GM23338 (cell line): ENCODE data around the gene EIF2A. TPM values are rescaled to one million over a fixed set of nuclear protein-coding genes. Genes with fewer than 3 reads are reported as not detected.

ENCODE experiments used
- ATAC-seq: fragments of 200-7000 bp; cut with Tn5 transposase; 3 replicates; pipeline ENCODE4 v1.9.1; 2020
- DNase-seq: peaks from one replicate; pipeline ENCODE4 v3.0.0-alpha.2; 2015; ENCODE audit warnings: low spot score
- H2AFZ ChIP-seq: fragments of 200-600 bp; sonication (generic); 2 replicates; pipeline ENCODE4 v1.8.0; 2016; ENCODE audit warnings: antibody characterized with exemption, mild to moderate bottlenecking, moderate library complexity
- H3F3A ChIP-seq: fragments of 200-600 bp; sonication (generic); replicated peaks from 2 replicates; pipeline ENCODE4 v1.8.0; 2017; ENCODE audit warnings: antibody characterized with exemption, mixed run types, low read depth
- H3K27ac ChIP-seq: fragments of 200-600 bp; sonication (generic); 2 replicates; pipeline ENCODE4 v1.6.1; 2016; ENCODE audit warnings: low read depth
- H3K27me3 ChIP-seq: fragments of 200-600 bp; sonication (generic); 2 replicates; pipeline ENCODE4 v1.8.0; 2016; ENCODE audit warnings: mild to moderate bottlenecking, mixed run types, moderate library complexity; ENCODE audit not compliant: insufficient read depth
- H3K36me3 ChIP-seq: fragments of 200-600 bp; sonication (generic); 2 replicates; pipeline ENCODE4 v1.8.0; 2016; ENCODE audit warnings: mild to moderate bottlenecking; ENCODE audit not compliant: insufficient read depth
- H3K4me1 ChIP-seq: fragments of 200-600 bp; sonication (generic); 2 replicates; pipeline ENCODE4 v1.8.0; 2016; ENCODE audit warnings: mild to moderate bottlenecking, moderate library complexity; ENCODE audit not compliant: insufficient read depth
- H3K4me2 ChIP-seq: fragments of 200-600 bp; sonication (generic); 2 replicates; pipeline ENCODE4 v1.7.1; 2017; ENCODE audit warnings: mixed run types
- H3K4me3 ChIP-seq: fragments of 200-600 bp; sonication (generic); 2 replicates; pipeline ENCODE4 v1.6.1; 2016; ENCODE audit warnings: mixed run types
- H3K79me2 ChIP-seq: fragments of 200-600 bp; sonication (generic); replicated peaks from 2 replicates; pipeline ENCODE4 v1.8.0; 2017; ENCODE audit warnings: mild to moderate bottlenecking; ENCODE audit not compliant: insufficient read depth
- H3K9me2 ChIP-seq: fragments of 200-600 bp; sonication (generic); 2 replicates; pipeline ENCODE4 v1.8.0; 2017; ENCODE audit not compliant: insufficient read depth
- H4K20me1 ChIP-seq: fragments of 200-600 bp; sonication (generic); replicated peaks from 2 replicates; pipeline ENCODE4 v1.8.0; 2017; ENCODE audit warnings: mild to moderate bottlenecking; ENCODE audit not compliant: insufficient read depth
- H3K27ac Mint-ChIP-seq: 2 replicates; pipeline ENCODE4 v1.8.0; 2020; ENCODE audit warnings: inconsistent platforms, mild to moderate bottlenecking, moderate library complexity, mixed read lengths
- H3K27me3 Mint-ChIP-seq: 3 replicates; pipeline ENCODE4 v1.8.0; 2022; ENCODE audit warnings: low read depth, mild to moderate bottlenecking, moderate library complexity, mixed read lengths, inconsistent platforms; ENCODE audit not compliant: insufficient read depth, poor library complexity
- H3K36me3 Mint-ChIP-seq: 3 replicates; pipeline ENCODE4 v1.8.0; 2021; ENCODE audit warnings: low read depth, mild to moderate bottlenecking, inconsistent platforms, moderate library complexity, mixed read lengths
- H3K4me1 Mint-ChIP-seq: 3 replicates; pipeline ENCODE4 v1.8.0; 2020; ENCODE audit warnings: mild to moderate bottlenecking, inconsistent platforms, mixed read lengths
- H3K4me3 Mint-ChIP-seq: 3 replicates; pipeline ENCODE4 v1.8.0; 2021; ENCODE audit warnings: moderate library complexity, mild to moderate bottlenecking, inconsistent platforms, mixed read lengths
- H3K9me3 Mint-ChIP-seq: 3 replicates; pipeline ENCODE4 v1.8.0; 2020; ENCODE audit warnings: moderate library complexity, mild to moderate bottlenecking, inconsistent platforms, mixed read lengths
- EZH2phosphoT487 ChIP-seq: fragments of 200-600 bp; sonication (generic); IDR thresholded peaks from one replicate; pipeline ENCODE4 v1.8.1; 2018; ENCODE audit warnings: antibody characterized with exemption; ENCODE audit not compliant: unreplicated experiment
- JUNB ChIP-seq: IDR thresholded peaks from one replicate; pipeline ENCODE4 v1.6.1; 2016; ENCODE audit warnings: antibody characterized with exemption; ENCODE audit not compliant: unreplicated experiment
- POLR2AphosphoS5 ChIP-seq: IDR thresholded peaks from 2 replicates; pipeline ENCODE4 v1.6.1; 2016; ENCODE audit warnings: antibody characterized with exemption, low read depth
- ZNF114 ChIP-seq: fragments of 250-450 bp; sonication (Bioruptor Pico); IDR thresholded peaks from 2 replicates; pipeline ENCODE4 v1.5.0; 2020; ENCODE audit warnings: mild to moderate bottlenecking, moderate library complexity
- ZNF331 ChIP-seq: fragments of 250-450 bp; sonication (Bioruptor Pico); IDR thresholded peaks from 2 replicates; pipeline ENCODE4 v1.5.0; 2020; ENCODE audit warnings: low read depth, mild to moderate bottlenecking, moderate library complexity
- polyA plus RNA-seq: library from polyadenylated mRNA; unstranded; fragments of >200 nt; fragmentation: Nextera tagmentation; extraction: Ambion mirVana; gene quantifications from 2 replicates; pipeline ENCODE4 v1.2.1, GENCODE V29; 2016
- total RNA-seq: library from RNA; depleted of rRNA; stranded (reverse); fragments of >200 nt; shearing (Covaris generic); gene quantifications from 2 replicates; pipeline ENCODE4 v1.2.3, GENCODE V29; 2014
- TF ChIP-seq, protein P1 (sequence below): fragments of 250-450 bp; sonication (Bioruptor Pico); IDR thresholded peaks from 2 replicates; pipeline ENCODE4 v1.5.0; 2020; ENCODE audit warnings: mild to moderate bottlenecking, moderate library complexity
- TF ChIP-seq, protein P2 (sequence below): IDR thresholded peaks from 2 replicates; pipeline ENCODE4 v1.6.1; 2016; ENCODE audit warnings: antibody characterized with exemption
- TF ChIP-seq, protein P3 (sequence below): IDR thresholded peaks from one replicate; pipeline ENCODE4 v1.6.1; 2018; ENCODE audit warnings: antibody characterized with exemption; ENCODE audit not compliant: unreplicated experiment

Gene EIF2A
- total and polyA plus RNA-seq, 2 experiments from 2014 or later, result 95.2 to 153 TPM

DNA sequence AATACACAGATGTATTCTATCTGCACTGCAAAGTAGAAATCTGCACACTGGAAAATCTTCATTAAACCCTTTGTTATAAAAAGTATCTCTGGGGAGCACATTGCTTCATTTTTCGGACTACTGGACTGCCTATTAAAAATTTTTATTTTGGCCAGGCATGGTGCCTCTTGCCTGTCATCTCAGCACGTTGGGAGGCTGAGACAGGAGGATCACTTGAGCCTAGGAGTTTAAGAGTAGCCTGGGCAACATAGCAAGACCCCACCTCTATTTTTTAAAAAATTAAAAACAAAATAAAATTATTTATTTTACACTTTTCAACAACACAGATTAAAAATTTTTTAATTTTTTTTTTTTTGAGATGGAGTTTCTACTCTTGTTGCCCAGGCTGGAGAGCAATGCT lies 6.3 kb upstream of the EIF2A start:
- H3K9me3 Mint-ChIP-seq, result no peaks in the 10 kb centered on the region
- no peaks in the 10 kb centered on the region for H3K9me2 ChIP-seq
- no peak overlapping the region for H3K27ac ChIP-seq
- H3K79me2 ChIP-seq, result peaks cover 32% of the 10 kb centered on the region
- H3K4me3 ChIP-seq, result no peak overlapping the region
- no peaks in the 10 kb centered on the region for H3F3A ChIP-seq
- TF ChIP-seq JUNB (no peak), ZNF114 (CRISPR knock-in tag) (no peak), ZNF331 (CRISPR knock-in tag) (no peak), POLR2AphosphoS5 (no peak), EZH2phosphoT487 (no peak)
- TF ChIP-seq, protein P1, sequence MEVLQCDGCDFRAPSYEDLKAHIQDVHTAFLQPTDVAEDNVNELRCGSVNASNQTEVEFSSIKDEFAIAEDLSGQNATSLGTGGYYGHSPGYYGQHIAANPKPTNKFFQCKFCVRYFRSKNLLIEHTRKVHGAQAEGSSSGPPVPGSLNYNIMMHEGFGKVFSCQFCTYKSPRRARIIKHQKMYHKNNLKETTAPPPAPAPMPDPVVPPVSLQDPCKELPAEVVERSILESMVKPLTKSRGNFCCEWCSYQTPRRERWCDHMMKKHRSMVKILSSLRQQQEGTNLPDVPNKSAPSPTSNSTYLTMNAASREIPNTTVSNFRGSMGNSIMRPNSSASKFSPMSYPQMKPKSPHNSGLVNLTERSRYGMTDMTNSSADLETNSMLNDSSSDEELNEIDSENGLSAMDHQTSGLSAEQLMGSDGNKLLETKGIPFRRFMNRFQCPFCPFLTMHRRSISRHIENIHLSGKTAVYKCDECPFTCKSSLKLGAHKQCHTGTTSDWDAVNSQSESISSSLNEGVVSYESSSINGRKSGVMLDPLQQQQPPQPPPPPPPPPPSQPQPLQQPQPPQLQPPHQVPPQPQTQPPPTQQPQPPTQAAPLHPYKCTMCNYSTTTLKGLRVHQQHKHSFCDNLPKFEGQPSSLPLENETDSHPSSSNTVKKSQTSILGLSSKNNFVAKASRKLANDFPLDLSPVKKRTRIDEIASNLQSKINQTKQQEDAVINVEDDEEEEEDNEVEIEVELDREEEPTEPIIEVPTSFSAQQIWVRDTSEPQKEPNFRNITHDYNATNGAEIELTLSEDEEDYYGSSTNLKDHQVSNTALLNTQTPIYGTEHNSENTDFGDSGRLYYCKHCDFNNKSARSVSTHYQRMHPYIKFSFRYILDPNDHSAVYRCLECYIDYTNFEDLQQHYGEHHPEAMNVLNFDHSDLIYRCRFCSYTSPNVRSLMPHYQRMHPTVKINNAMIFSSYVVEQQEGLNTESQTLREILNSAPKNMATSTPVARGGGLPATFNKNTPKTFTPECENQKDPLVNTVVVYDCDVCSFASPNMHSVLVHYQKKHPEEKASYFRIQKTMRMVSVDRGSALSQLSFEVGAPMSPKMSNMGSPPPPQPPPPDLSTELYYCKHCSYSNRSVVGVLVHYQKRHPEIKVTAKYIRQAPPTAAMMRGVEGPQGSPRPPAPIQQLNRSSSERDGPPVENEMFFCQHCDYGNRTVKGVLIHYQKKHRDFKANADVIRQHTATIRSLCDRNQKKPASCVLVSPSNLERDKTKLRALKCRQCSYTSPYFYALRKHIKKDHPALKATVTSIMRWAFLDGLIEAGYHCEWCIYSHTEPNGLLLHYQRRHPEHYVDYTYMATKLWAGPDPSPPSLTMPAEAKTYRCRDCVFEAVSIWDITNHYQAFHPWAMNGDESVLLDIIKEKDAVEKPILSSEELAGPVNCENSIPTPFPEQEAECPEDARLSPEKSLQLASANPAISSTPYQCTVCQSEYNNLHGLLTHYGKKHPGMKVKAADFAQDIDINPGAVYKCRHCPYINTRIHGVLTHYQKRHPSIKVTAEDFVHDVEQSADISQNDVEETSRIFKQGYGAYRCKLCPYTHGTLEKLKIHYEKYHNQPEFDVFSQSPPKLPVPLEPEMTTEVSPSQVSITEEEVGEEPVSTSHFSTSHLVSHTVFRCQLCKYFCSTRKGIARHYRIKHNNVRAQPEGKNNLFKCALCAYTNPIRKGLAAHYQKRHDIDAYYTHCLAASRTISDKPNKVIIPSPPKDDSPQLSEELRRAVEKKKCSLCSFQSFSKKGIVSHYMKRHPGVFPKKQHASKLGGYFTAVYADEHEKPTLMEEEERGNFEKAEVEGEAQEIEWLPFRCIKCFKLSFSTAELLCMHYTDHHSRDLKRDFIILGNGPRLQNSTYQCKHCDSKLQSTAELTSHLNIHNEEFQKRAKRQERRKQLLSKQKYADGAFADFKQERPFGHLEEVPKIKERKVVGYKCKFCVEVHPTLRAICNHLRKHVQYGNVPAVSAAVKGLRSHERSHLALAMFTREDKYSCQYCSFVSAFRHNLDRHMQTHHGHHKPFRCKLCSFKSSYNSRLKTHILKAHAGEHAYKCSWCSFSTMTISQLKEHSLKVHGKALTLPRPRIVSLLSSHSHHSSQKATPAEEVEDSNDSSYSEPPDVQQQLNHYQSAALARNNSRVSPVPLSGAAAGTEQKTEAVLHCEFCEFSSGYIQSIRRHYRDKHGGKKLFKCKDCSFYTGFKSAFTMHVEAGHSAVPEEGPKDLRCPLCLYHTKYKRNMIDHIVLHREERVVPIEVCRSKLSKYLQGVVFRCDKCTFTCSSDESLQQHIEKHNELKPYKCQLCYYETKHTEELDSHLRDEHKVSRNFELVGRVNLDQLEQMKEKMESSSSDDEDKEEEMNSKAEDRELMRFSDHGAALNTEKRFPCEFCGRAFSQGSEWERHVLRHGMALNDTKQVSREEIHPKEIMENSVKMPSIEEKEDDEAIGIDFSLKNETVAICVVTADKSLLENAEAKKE, result no peak
- TF ChIP-seq, protein P2, sequence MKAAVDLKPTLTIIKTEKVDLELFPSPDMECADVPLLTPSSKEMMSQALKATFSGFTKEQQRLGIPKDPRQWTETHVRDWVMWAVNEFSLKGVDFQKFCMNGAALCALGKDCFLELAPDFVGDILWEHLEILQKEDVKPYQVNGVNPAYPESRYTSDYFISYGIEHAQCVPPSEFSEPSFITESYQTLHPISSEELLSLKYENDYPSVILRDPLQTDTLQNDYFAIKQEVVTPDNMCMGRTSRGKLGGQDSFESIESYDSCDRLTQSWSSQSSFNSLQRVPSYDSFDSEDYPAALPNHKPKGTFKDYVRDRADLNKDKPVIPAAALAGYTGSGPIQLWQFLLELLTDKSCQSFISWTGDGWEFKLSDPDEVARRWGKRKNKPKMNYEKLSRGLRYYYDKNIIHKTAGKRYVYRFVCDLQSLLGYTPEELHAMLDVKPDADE, result no peak
- TF ChIP-seq, protein P3, sequence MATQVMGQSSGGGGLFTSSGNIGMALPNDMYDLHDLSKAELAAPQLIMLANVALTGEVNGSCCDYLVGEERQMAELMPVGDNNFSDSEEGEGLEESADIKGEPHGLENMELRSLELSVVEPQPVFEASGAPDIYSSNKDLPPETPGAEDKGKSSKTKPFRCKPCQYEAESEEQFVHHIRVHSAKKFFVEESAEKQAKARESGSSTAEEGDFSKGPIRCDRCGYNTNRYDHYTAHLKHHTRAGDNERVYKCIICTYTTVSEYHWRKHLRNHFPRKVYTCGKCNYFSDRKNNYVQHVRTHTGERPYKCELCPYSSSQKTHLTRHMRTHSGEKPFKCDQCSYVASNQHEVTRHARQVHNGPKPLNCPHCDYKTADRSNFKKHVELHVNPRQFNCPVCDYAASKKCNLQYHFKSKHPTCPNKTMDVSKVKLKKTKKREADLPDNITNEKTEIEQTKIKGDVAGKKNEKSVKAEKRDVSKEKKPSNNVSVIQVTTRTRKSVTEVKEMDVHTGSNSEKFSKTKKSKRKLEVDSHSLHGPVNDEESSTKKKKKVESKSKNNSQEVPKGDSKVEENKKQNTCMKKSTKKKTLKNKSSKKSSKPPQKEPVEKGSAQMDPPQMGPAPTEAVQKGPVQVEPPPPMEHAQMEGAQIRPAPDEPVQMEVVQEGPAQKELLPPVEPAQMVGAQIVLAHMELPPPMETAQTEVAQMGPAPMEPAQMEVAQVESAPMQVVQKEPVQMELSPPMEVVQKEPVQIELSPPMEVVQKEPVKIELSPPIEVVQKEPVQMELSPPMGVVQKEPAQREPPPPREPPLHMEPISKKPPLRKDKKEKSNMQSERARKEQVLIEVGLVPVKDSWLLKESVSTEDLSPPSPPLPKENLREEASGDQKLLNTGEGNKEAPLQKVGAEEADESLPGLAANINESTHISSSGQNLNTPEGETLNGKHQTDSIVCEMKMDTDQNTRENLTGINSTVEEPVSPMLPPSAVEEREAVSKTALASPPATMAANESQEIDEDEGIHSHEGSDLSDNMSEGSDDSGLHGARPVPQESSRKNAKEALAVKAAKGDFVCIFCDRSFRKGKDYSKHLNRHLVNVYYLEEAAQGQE, result no peak
- no peaks in the 10 kb centered on the region for H3K27me3 ChIP-seq
- H3K36me3 ChIP-seq, result peaks cover 15% of the 10 kb centered on the region
- peaks cover 27% of the 10 kb centered on the region for H3K36me3 Mint-ChIP-seq
- peaks cover 5% of the 10 kb centered on the region; the same call in 1 of the 2 replicates for H3K4me1 ChIP-seq
- H3K4me2 ChIP-seq, result no peak overlapping the region
- no peaks in the 10 kb centered on the region for H3K27me3 Mint-ChIP-seq
- ATAC-seq (no peak), DNase-seq (no peak)
- H4K20me1 ChIP-seq, result peaks cover 20% of the 10 kb centered on the region
- H3K4me3 Mint-ChIP-seq, result no peak overlapping the region
- peaks cover under 1% of the 10 kb centered on the region; the same call in 2 of the 3 replicates for H3K4me1 Mint-ChIP-seq
- H2AFZ ChIP-seq, result no peak overlapping the region
- H3K27ac Mint-ChIP-seq, result no peak overlapping the region
